ENCODE results near the gene RAB3IL1.

The RAB3IL1 gene

GRCh38 chr11:61855939-61856680 is 61.3 kb downstream of the RAB3IL1 start:
- Histone ChIP-seq H3K27ac (ENCODE audit: extremely low read depth, low read depth, low read length) (no peak overlapping the region), H3K9me3 (ENCODE audit: control insufficient read depth, insufficient read depth, low read depth, low read length) (no peaks in the 10 kb centered on the region), H3K36me3 (ENCODE audit: control insufficient read depth in 2 of 2, insufficient read depth in 1 of 2, low read length in 2 of 2) (no peaks in the 10 kb centered on the region; a peak in 1 of 3 replicates), H3K4me3 (ENCODE audit: low read depth, low read length) (no peak overlapping the region), H3K4me1 (ENCODE audit: control insufficient read depth, insufficient read depth, low read length) (no peaks in the 10 kb centered on the region)
- TF ChIP-seq ZNF580 (tag by site-specific recombination; IDR thresholded peaks at IDR 0.05) (no peak), REST (tag by site-specific recombination; IDR thresholded peaks at IDR 0.05) (peak; percentile 77), ZNF677 (tag by site-specific recombination; IDR thresholded peaks at IDR 0.05) (no peak)
- POLR2A ChIA-PET, result no interaction called here
- CTCF ChIA-PET, result interaction anchor here (0.6 to 1.3 kb wide), 2 partner anchors 92 to 219 kb away, joined by 4 to 5 read pairs; no protein-coding TSS in a partner anchor

DNA sequence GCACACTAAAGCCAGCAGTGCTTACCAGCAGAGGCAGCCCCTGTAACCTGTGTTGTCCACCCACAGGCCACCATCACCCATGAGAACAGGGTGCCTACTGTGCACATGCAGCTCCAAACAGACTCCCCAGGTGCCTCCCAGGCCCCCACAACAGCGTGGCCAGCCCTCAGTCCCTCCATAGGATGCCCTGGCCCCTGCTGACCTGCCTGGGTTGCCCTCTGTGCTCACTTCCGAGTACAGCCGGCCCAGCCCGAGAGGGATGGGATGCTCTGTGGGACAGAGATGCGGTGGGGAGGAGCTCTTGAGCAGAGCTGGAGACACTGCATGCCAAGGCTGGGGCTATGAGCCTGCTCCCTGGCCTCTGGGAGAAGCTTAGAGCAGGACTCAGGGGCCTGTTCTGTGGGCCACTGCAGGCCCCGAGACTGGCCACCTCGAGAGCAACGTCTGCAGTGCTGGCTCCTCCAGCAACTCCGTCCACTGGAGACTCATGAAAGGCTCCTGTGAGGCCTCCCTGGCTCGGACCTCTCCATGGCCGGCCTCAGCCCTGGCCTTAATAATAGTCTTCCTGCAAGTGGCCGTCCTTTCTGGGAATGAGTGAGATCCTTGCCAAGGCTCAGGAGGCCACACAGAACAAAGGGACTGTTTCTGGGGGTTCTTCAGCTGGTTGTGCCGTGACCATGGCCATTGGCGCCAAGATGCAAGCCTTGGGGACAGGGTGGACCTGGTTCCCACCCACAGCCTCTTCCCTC is 62.2 kb downstream of the RAB3IL1 start:
- ChIA-PET CTCF (interaction anchor here (1.1 kb wide), 1 partner anchor 227 kb away, joined by 3 read pairs; no protein-coding TSS in a partner anchor), POLR2A (no interaction called here)
- no peak for TF ChIP-seq ZNF560 (tag by site-specific recombination; IDR thresholded peaks at IDR 0.05; ENCODE audit: borderline replicate concordance)
- no peak for TF ChIP-seq ZNF223 (tag by site-specific recombination; IDR thresholded peaks at IDR 0.05)
- no peak for TF ChIP-seq ZNF155 (tag by site-specific recombination; IDR thresholded peaks at IDR 0.05)
- no peak for TF ChIP-seq ZBTB44 (tag by site-specific recombination; IDR thresholded peaks at IDR 0.05)
- TF ChIP-seq ZNF311 (tag by site-specific recombination; IDR thresholded peaks at IDR 0.05; ENCODE audit: borderline replicate concordance), result no peak
- no peak for TF ChIP-seq ZBTB20 (tag by site-specific recombination; IDR thresholded peaks at IDR 0.05)
- no peak for TF ChIP-seq MEIS1 (CRISPR knock-in tag; IDR thresholded peaks at IDR 0.05; ENCODE audit: borderline replicate concordance)
- no peak for TF ChIP-seq ZFP41 (tag by site-specific recombination; IDR thresholded peaks at IDR 0.05; ENCODE audit: borderline replicate concordance)
- no peak for TF ChIP-seq RBAK (tag by site-specific recombination; IDR thresholded peaks at IDR 0.05)
- no peak for TF ChIP-seq ZBTB49 (tag by site-specific recombination; IDR thresholded peaks at IDR 0.05; ENCODE audit: low read depth)
- no peak for TF ChIP-seq ZNF692 (tag by site-specific recombination; IDR thresholded peaks at IDR 0.05)
- Histone ChIP-seq H3K4me3 (ENCODE audit: low read depth, low read length) (no peak overlapping the region), H3K4me1 (ENCODE audit: control insufficient read depth, insufficient read depth, low read length) (no peaks in the 10 kb centered on the region), H3K36me3 (ENCODE audit: control insufficient read depth in 2 of 2, insufficient read depth in 1 of 2, low read length in 2 of 2) (peaks cover 0 to 4% of the 10 kb centered on the region in 2 experiments; a peak in 2 of 3 replicates), H3K27ac (ENCODE audit: extremely low read depth, low read depth, low read length) (no peak overlapping the region), H3K9me3 (ENCODE audit: control insufficient read depth, insufficient read depth, low read depth, low read length) (no peaks in the 10 kb centered on the region)
